A673 (cell line): ENCODE measurements around the gene ZAR1L. TPM values are rescaled to one million over a fixed set of nuclear protein-coding genes. Genes with fewer than 3 reads are reported as not detected.
A peak's percentile ranks its signal among the peaks of the same experiment; 100 is the strongest.

Experiments used
- BruUV-seq: library from RNA; stranded (reverse); fragments of 400-500 nt; replicated peaks from 2 replicates; lab custom pipeline; 2021; lab: Mats Ljungman, UMichigan
- CTCF ChIA-PET: fragments of 300-600 bp; sonication (Branson Sonifier 250); formaldehyde crosslinking; loops from one replicate; lab custom pipeline; 2022; ENCODE audit warnings: antibody characterized with exemption; lab: Charles Lee
- POLR2A ChIA-PET: fragments of 300-600 bp; sonication (Branson Sonifier 250); formaldehyde crosslinking; loops from one replicate; lab custom pipeline; 2022; ENCODE audit warnings: antibody characterized with exemption; ENCODE audit not compliant: low non-redundant PET; lab: Charles Lee
- DNase-seq: peaks from one replicate; pipeline ENCODE4 v3.0.0-alpha.2; 2015; ENCODE audit warnings: low spot score
- H3K27ac ChIP-seq: fragments of 200-600 bp; sonication (generic); 2 replicates; pipeline ENCODE4 v1.5.1; 2016; ENCODE audit warnings: mixed run types, low read depth, mild to moderate bottlenecking, mixed read lengths, antibody characterized with exemption, low read length; ENCODE audit not compliant: poor library complexity, severe bottlenecking
- H3K27me3 ChIP-seq: fragments of 200-600 bp; sonication (generic); replicated peaks from 2 replicates; pipeline ENCODE4 v1.6.1; 2017; ENCODE audit warnings: mixed run types, low read depth, mild to moderate bottlenecking, mixed read lengths, antibody characterized with exemption, low read length; ENCODE audit not compliant: insufficient read depth, poor library complexity
- H3K36me3 ChIP-seq: fragments of 200-600 bp; sonication (generic); 2 replicates; pipeline ENCODE4 v1.6.1; 2016; ENCODE audit warnings: mixed run types, mild to moderate bottlenecking, mixed read lengths, antibody characterized with exemption, low read length; ENCODE audit not compliant: insufficient read depth, poor library complexity, severe bottlenecking
- H3K4me1 ChIP-seq: fragments of 200-600 bp; sonication (generic); 2 replicates; pipeline ENCODE4 v1.6.1; 2017; ENCODE audit warnings: mixed run types, mild to moderate bottlenecking, mixed read lengths, antibody characterized with exemption, low read length; ENCODE audit not compliant: insufficient read depth, poor library complexity, severe bottlenecking
- H3K4me3 ChIP-seq: fragments of 200-600 bp; sonication (generic); 2 replicates; pipeline ENCODE4 v1.5.1; 2016; ENCODE audit warnings: low read depth, mixed run types, mild to moderate bottlenecking, mixed read lengths, low read length; ENCODE audit not compliant: poor library complexity, severe bottlenecking
- H3K9me3 ChIP-seq: fragments of 200-600 bp; sonication (generic); 2 replicates; pipeline ENCODE4 v1.6.1; 2016; ENCODE audit warnings: mixed run types, low read depth, mild to moderate bottlenecking, mixed read lengths, antibody characterized with exemption, low read length; ENCODE audit not compliant: poor library complexity, severe bottlenecking
- EZH2 ChIP-seq: fragments of 200-600 bp; sonication (generic); IDR thresholded peaks from 2 replicates; pipeline ENCODE4 v1.6.1; 2017; ENCODE audit warnings: borderline replicate concordance, low read depth, mild to moderate bottlenecking, mixed read lengths, antibody characterized with exemption, low read length; ENCODE audit not compliant: poor library complexity, severe bottlenecking
- intact Hi-C: fragments of 100-400 bp; cut with micrococcal nuclease; formaldehyde crosslinking; loops from one replicate; pipeline ENCODE4 v1.10.0; 2022; ENCODE audit not compliant: unreplicated experiment
- total RNA-seq: library from RNA; stranded (reverse); gene quantifications from 2 replicates; pipeline ENCODE4 v1.2.3, GENCODE V29; 2021
- TF ChIP-seq, protein P1 (sequence below): fragments of 300-800, 200-600 bp; sonication (generic); conservative IDR thresholded peaks from 2 replicates; pipeline ENCODE4 v1.5.1; 2017; ENCODE audit warnings: low read depth, mild to moderate bottlenecking, antibody characterized with exemption, low read length, moderate library complexity, mixed read lengths

ZAR1L gene
- total RNA-seq, 1 experiment from 2014 or later, result not detected

DNA sequence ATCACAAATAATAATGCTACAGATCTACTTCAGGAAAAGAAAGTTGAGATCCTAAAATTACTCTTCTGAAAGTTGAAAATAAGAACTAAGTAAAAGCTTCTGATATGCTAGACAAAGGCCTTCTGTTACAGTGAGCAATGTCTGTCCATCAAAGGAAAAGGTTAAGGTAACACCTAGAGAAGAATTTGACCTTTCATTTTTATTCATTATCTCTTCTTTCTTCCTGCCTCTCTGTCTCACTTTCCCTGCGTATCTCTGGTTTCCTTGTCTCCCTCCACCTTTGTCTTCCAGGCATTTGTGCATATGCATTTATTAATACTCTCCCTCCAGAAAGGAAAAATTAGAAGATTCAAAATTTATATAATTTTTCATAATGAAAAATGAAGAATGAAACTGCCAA is 49.0 kb downstream of the ZAR1L start:
- no peak overlapping the region for H3K4me3 ChIP-seq
- H3K4me1 ChIP-seq, result no peaks in the 10 kb centered on the region
- CTCF ChIA-PET, result no interaction called here
- H3K9me3 ChIP-seq, result no peaks in the 10 kb centered on the region
- no peak overlapping the region for H3K27ac ChIP-seq
- TF ChIP-seq EZH2, result no peak
- TF ChIP-seq, protein P1, sequence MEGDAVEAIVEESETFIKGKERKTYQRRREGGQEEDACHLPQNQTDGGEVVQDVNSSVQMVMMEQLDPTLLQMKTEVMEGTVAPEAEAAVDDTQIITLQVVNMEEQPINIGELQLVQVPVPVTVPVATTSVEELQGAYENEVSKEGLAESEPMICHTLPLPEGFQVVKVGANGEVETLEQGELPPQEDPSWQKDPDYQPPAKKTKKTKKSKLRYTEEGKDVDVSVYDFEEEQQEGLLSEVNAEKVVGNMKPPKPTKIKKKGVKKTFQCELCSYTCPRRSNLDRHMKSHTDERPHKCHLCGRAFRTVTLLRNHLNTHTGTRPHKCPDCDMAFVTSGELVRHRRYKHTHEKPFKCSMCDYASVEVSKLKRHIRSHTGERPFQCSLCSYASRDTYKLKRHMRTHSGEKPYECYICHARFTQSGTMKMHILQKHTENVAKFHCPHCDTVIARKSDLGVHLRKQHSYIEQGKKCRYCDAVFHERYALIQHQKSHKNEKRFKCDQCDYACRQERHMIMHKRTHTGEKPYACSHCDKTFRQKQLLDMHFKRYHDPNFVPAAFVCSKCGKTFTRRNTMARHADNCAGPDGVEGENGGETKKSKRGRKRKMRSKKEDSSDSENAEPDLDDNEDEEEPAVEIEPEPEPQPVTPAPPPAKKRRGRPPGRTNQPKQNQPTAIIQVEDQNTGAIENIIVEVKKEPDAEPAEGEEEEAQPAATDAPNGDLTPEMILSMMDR, result no peak
- no peaks in the 10 kb centered on the region for H3K36me3 ChIP-seq
- intact Hi-C loops, result no loop called here
- DNase-seq, result no peak
- POLR2A ChIA-PET, result no interaction called here
- no TSS peak for BruUV-seq
- no peaks in the 10 kb centered on the region for H3K27me3 ChIP-seq

DNA sequence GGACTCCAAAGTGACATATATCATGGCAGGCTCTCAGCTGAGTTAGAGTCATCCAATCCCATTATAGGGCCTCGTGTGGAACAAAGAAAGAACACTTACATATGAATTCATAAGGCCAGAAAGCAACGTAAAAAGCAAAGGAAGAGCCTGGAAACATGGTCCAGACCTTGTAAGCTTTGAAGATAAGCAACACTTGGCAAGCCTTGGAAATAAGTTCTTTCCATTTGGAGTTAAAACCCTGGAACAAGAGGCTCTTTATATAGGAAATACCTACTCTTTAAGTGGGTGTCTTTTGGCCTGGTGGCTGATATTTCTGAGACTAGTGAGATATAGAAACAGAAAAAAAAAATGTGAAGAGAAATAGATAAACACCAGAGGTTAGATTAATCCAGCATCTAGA is 49.4 kb downstream of the ZAR1L start:
- no peak overlapping the region for H3K4me3 ChIP-seq
- ChIA-PET CTCF (no interaction called here), POLR2A (no interaction called here)
- no peak overlapping the region for H3K27ac ChIP-seq
- DNase-seq, result no peak
- TF ChIP-seq, protein P1, result no peak
- TF ChIP-seq EZH2, result no peak
- H3K36me3 ChIP-seq, result no peaks in the 10 kb centered on the region
- H3K27me3 ChIP-seq, result no peaks in the 10 kb centered on the region
- intact Hi-C loops, result no loop called here
- no peaks in the 10 kb centered on the region for H3K9me3 ChIP-seq
- BruUV-seq, result no TSS peak
- no peaks in the 10 kb centered on the region for H3K4me1 ChIP-seq

DNA sequence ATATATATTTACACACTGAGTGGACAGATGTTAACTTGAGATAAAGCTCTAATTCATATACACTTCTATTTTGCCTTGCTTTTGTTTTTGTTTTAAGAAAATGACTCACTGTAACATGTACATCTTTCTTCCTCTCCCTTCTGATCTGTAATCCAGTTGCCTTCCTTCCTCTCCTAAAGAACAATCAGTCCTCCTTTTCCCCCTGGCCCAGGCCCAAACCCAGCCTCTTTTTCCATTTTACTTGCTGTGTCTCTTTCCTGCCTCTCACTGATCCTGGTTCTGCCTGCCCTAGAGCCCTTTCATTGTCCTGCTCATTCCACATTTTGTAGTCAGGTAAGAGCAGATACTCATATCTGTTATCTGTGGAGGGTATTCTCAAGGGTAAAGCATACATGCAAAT is 50.8 kb downstream of the ZAR1L start:
- no peaks in the 10 kb centered on the region for H3K4me1 ChIP-seq
- no peak overlapping the region for H3K27ac ChIP-seq
- no peak overlapping the region for H3K4me3 ChIP-seq
- no peaks in the 10 kb centered on the region for H3K9me3 ChIP-seq
- H3K36me3 ChIP-seq, result no peaks in the 10 kb centered on the region
- peak; percentile 44 for DNase-seq
- no TSS peak for BruUV-seq
- intact Hi-C loops, result loop anchor here (5.0 kb wide), 1 partner anchor 38 kb away; no protein-coding TSS in a partner anchor
- TF ChIP-seq, protein P1, result no peak
- TF ChIP-seq EZH2, result no peak
- no peaks in the 10 kb centered on the region for H3K27me3 ChIP-seq
- ChIA-PET POLR2A (no interaction called here), CTCF (no interaction called here)
